Muscle of back (tissue), 13 donors: ENCODE results near the gene RAMP1. TPM values are rescaled to one million over a fixed set of nuclear protein-coding genes. Genes with fewer than 3 reads are reported as not detected.
A peak's percentile ranks its signal among the peaks of the same experiment; 100 is the strongest.
"Not testable (repeated sequence)": the region's sequence is repeated elsewhere in the genome, so short reads cannot be mapped to it uniquely, and the experiment has no call there.

ENCODE experiments used
- DNase-seq, 3 donors: peaks; one replicate each; pipeline versions ENCODE4 v3.0.0 to v3.0.0-alpha.2; 2013
- long read RNA-seq, 9 donors: transcript quantifications; one replicate each; lab custom pipeline, GENCODE V29; 2026
- polyA plus RNA-seq, 10 donors: library from polyadenylated mRNA; unstranded; fragments of 120-200 nt; gene quantifications; one replicate each; pipeline ENCODE4 v1.2.1, GENCODE V29; 2013; ENCODE audit not compliant: insufficient read length in 10 of 10

RAMP1 gene
- 10 to 100 TPM; 30.0 to 61.6 (median 44.0) TPM for polyA plus RNA-seq
- long read RNA-seq, donor 1, transcript RAMP1-201 (3 exons, 910 nt), result major isoform, 26 of 35 reads
- long read RNA-seq, donor 1, partial matches to known transcripts, result 5 of 35 reads
- long read RNA-seq, donor 1, other reads (novel, unspliced or antisense), result 0 of 35 reads
- long read RNA-seq, donor 2, transcript RAMP1-201 (3 exons, 910 nt), result major isoform, 21 of 23 reads
- long read RNA-seq, donor 2, partial matches to known transcripts, result 0 of 23 reads
- long read RNA-seq, donor 2, other reads (novel, unspliced or antisense), result 0 of 23 reads
- long read RNA-seq, donor 3, result 0 reads
- long read RNA-seq, donor 4, transcript RAMP1-201 (3 exons, 910 nt), result major isoform, 24 of 29 reads
- long read RNA-seq, donor 4, partial matches to known transcripts, result 0 of 29 reads
- long read RNA-seq, donor 4, other reads (novel, unspliced or antisense), result 0 of 29 reads
- long read RNA-seq, donor 5, transcript RAMP1-201 (3 exons, 910 nt), result major isoform, 35 of 56 reads
- long read RNA-seq, donor 5, transcript RAMP1-202 (3 exons, 650 nt), result minor isoform, 13 of 56 reads
- long read RNA-seq, donor 5, partial matches to known transcripts, result 7 of 56 reads
- long read RNA-seq, donor 5, other reads (novel, unspliced or antisense), result 0 of 56 reads
- long read RNA-seq, donor 6, transcript RAMP1-201 (3 exons, 910 nt), result major isoform, 38 of 48 reads
- long read RNA-seq, donor 6, partial matches to known transcripts, result 5 of 48 reads
- long read RNA-seq, donor 6, other reads (novel, unspliced or antisense), result 0 of 48 reads
- long read RNA-seq, donor 7, transcript RAMP1-201 (3 exons, 910 nt), result major isoform, 17 of 19 reads
- long read RNA-seq, donor 7, partial matches to known transcripts, result 0 of 19 reads
- long read RNA-seq, donor 7, other reads (novel, unspliced or antisense), result 0 of 19 reads
- long read RNA-seq, donor 8, transcript RAMP1-201 (3 exons, 910 nt), result major isoform, 6 of 7 reads
- long read RNA-seq, donor 8, partial matches to known transcripts, result 0 of 7 reads
- long read RNA-seq, donor 8, other reads (novel, unspliced or antisense), result 0 of 7 reads
- long read RNA-seq, donor 9, transcript RAMP1-201 (3 exons, 910 nt), result major isoform, 5 of 5 reads
- long read RNA-seq, donor 9, partial matches to known transcripts, result 0 of 5 reads
- long read RNA-seq, donor 9, other reads (novel, unspliced or antisense), result 0 of 5 reads

DNA sequence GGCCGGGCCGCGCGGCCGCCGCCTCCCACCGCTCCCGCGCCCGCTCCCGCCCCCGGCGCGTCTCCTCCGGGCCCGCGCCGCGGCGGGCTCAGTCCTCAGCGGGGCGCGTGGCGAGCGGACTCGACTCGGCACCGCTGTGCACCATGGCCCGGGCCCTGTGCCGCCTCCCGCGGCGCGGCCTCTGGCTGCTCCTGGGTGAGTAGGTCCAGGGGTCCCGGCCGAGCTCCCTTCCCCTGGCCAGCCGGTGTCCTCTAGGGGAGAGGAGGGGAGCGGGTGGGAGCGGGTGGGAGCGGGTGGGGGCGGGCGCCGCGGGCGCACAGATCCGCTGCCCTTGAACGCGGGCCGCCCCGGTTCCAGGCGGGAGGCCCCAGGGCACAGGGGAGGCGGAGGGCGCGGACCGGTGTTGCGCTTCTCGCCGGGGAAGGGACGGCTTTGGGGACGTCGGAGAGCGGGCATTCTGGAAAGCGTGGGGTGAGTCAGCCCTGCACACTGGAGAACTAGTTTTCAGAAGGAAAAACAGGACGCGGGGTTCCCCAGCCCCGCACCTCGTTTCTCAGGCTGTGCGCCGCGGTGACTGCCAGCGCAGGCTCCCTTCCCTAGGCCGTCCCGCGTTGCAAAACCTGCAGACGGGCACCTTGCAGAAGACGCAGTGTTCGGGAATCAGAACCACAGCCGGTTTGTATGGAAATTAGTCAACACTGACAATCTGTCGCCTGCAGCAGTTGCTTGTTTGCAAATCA lies at the start of gene RAMP1:
Gene RAMP1 (plus strand): TSS at position 91 of the 740 bp plus-strand sequence. CDS start 53 bp downstream, at position 144.
- DNase-seq, result peak in 1 of 3 donors; percentile 34

DNA sequence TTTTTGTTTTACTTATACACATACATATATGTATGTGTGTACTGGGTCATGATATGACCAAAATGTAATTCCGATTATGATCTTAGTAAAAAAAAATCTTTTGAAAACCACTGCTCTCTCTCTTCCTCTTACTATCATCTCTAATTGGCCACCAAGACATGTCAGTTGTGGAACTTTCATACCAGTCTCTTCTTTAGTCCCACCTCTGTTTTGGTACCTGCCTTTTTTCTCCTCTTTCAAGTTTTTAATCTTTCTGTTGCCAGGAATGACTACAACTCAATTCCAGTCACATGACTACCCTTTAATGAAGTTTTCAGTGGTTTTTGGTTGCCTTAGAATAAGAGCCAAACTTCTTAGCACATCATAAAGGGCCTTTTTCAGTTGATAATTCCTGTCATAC lies 43.8 kb upstream of the RAMP1 start:
- no peak for DNase-seq

DNA sequence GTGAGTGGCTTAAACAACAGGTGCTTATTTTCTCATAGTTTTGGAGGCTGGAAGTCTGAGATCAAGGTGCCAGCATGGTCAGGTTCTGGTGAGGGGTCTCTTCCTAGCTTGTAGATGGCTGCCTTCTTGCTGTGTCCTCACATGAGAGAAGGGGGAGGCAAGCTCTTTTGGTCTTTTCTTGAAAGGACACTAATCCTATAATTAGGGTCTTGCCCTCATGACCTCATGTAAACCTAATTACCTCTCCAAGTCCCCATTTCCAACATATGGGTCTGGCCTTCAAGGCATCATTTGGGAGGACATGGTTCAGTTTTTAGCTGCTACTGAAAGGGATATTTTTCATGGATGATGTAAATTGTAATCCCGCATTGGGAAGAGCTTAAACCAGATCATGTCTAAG lies 42.9 kb upstream of the RAMP1 start:
- no peak for DNase-seq

GRCh38 chr2:237818066-237818473 lies 41.4 kb upstream of the RAMP1 start:
- peak in 1 of 3 donors; percentile 69 for DNase-seq

DNA sequence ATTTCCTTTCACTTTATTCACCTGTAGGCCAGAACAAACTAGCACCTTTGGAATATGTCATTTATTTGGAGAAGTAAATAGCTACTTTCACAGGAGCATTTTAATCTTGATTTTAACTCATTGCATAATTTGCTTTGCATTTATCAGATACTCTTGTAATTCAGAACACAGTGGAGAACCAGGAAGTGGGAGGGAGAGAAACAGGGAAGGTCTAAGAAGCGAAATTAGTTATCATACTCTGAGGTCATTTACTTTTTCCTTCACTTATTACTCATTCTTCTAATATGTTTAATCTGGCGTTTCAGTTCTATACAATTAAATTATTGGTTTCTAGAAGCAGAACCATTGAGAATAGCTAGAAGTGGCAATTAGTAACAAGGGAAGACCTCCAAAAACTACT lies 40.2 kb upstream of the RAMP1 start:
- no peak for DNase-seq

GRCh38 chr2:237820421-237820820 lies 39.0 kb upstream of the RAMP1 start:
- no peak for DNase-seq

DNA sequence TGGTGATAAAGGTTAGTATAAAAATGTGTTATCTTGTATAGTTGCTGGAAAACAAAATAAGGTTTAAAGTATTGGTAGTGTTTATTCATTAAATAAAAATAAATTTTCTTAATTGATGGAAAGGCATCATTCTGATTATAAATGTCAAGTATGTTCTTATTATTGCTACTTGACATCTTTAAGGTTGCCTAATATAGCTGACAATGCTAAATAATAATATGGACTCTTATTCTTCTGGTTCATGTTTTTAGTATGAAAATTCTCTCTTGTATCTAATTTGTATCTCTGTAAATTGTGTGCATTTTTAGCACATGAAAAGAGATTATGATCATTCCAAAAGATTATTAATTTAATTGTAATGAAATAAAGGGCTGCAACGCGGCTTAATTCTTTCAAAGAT lies 35.9 kb upstream of the RAMP1 start:
- DNase-seq, result no peak

DNA sequence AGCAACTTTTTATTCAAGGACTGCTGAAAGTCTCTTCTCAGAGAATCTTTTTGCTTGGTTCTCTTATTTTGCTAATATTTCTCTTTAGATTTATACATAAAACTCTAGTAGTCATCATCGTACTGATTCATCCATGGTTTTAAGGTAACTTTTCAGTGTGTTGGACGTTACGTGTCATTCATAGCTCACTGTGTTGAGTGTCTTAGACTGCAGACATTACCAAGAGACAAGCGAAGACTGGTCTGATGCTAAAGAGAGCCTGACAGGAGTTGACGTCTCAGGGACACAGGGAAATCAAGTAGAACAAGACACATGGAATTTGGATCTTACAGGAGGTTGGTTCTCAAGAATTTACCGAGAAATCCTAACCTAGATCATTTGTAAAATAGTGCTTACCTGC lies 35.3 kb upstream of the RAMP1 start:
- DNase-seq, result no peak

DNA sequence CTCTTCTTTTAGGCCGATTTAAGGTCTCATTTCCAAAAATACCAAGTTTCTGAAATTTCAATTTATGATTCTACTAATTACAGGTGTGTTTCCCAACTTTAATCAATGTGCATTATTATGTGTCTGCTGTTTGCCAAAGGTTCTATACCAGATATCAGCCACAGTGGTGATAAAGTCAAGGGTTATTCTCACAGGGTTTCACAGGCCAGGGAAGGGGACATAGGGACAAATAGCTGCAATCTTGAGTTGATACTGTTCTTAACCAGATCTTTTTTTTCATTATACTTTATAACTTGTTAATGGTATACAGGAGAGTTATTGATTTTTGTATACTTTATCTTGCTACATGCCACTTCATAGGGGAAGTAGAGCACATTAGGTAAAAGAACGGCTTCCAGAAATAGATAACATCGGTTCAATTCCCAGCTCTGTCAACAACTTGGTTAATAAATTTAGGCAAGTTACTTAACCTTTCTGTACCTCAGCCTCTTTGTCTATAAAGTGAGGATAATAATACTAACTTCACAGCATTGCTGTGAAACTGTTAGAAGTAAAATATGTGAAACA lies 31.9 kb upstream of the RAMP1 start:
- DNase-seq, result no peak

GRCh38 chr2:237830522-237830921 lies 28.9 kb upstream of the RAMP1 start:
- no peak for DNase-seq

DNA sequence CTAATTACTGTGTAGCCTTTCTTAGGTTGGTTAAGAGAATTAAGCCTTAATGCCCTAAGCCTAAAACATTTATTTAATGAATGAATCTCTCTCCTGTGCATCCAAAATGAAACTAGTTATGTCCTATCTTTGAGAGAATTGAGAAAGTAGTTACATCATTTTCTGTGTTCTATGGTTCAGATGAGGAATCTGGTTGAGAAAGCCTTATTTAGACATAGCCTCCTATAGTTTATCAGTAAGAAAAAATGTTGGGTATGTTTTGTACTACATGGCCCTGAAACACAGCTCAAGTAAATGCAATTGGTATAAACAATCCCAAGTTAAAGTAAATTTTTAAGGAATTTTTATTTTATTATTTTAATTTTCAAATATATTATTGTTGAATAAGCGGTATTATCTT lies 25.9 kb upstream of the RAMP1 start:
- DNase-seq, result no peak

DNA sequence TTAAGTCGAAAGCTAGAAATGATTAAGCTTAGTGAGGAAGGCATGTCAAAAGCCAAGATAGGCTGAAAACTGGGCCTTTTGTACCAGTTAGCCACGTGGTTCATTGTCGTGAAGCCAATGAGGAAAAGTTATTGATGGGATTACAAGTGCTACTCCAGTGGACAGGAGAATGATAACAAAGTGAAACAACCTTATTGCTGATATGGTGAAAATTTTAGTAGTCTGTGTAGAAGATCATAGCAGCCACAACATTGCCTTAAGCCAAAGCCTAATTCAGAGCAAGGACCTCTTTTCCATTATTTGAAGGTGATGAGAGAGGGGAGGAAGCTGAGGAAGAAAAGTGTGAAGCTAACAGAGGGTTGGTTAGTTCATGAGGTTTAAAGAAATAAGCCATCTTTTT lies 24.1 kb upstream of the RAMP1 start:
- no peak for DNase-seq

DNA sequence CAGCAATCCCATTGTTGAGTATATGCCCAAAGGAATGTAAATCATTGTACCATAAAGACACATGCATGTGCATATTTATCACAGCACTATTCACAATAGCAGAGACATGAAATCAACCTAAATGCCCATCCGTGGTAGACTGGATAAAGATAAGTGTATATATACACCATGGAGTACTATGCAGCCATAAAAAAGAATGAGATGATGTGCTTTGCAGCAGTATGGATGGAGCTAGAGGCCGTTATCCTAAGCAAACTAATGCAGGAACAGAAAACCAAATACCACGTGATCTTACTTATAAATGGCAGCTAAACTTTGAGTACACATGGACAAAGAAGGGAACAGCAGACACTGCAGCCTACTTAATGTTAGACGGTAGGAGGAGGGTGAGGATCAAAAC lies 18.4 kb upstream of the RAMP1 start:
- DNase-seq, result no peak

- not testable (repeated sequence) for DNase-seq
These were observed 10.5 kb upstream of the RAMP1 start for GRCh38 chr2:237848940-237849339.

GRCh38 chr2:237854295-237854694 lies 5.1 kb upstream of the RAMP1 start:
- no peak for DNase-seq

- DNase-seq, result no peak
These were observed 1.6 kb upstream of the RAMP1 start for GRCh38 chr2:237857791-237858190.

DNA sequence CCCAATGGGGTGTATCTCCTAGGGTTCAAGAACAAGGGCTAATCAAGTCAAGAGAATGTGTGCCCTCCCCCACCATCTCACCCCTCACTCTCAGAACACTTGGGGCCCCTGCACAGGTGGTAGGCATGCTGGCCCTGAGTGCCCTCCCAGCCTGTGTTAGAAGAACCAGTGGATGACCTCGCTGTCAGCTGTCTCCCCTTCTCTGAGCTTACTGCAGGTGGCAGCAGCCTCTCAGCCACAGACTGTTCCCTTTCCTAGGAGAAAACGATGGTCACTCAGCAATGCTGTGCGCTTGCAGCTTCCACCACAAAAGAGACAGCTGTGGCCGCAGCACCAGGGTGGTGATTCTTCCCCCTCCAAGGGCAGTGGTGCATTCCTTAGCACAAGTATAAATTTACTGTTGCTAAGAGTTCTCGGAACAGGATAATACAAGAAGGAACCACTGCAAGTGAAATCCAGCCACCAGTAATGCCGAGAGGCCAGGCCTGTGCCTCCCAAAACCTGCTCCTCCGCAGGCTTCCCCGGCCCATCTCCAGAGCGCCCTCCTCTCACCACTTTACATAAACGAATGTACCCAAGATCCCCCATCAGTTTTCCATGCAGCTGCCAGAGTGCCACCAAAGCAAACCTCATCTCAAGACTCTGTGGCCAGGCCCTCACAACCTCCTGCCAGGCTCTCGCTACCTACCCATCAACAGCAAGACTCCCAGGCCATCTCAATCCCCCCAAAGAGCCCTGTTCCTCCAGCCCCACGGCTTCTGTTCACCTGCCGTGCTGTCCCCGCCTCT lies 935 bp upstream of the RAMP1 start:
- DNase-seq, result peak; percentile 69 to 82 (median 73)

DNA sequence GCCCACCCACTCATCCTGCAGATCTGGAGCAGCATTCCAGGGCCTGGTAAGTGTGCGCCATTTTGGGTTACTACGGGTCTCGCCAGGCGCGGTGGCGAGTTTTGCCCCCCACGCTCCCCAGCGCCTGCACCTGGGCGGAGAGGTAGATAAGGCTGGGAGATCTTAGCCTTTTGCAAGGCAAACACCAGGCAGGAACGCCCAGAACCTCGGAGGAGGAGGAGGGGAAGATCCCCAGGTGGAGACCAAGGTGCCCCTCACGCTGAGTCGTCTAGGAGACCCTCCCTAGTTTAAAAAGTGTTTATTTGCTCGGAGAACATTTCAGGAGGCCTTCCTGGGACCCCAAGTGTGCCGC lies 365 bp upstream of the RAMP1 start:
- DNase-seq, result no peak

DNA sequence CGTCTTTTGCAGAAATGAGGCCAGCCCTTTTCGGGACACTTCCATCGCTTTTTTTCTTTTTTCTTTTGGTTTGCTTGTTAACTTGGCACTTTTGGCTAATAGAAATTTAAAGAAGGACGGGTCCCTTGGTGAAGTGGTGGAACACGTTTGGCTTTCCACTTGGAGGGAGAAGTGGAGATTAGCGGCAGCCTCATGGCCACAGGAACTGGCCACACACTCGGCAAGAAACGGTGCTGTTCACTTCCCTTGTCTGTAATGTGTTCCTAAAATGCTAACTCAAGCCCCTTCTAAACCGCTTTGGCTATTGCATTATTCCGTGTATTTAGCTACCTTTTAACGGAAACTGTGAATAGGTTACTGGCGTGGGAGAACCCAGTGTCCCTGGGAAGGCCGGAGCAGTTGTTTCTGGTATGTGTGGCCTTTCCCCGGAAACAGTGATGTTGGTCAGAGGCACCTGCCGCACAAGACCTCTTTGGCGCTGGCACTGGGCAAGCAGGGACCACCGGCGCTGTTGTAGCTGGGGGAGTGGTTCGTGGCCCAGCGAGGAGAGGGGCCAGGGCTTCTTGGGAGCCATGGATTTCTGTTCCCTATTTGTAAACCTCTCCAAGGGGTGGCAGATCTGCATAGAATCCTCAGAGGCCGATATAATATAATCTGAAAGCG lies 981 bp downstream of the RAMP1 start:
- no peak for DNase-seq
